HepG2 (cell line): ENCODE measurements around the gene SLC39A8. TPM values are rescaled to one million over a fixed set of nuclear protein-coding genes. Genes with fewer than 3 reads are reported as not detected.

Experiments
- ATAC-seq: fragments of 200-7000 bp; cut with Tn5 transposase; 3 replicates; pipeline ENCODE4 v1.9.1; 2020; ENCODE audit warnings: mild to moderate bottlenecking, moderate library complexity
- BruUV-seq: library from RNA; stranded (reverse); fragments of 400-500 nt; replicated peaks from 2 replicates; lab custom pipeline; 2021; lab: Mats Ljungman, UMichigan
- CTCF ChIA-PET: fragments of 300-600 bp; formaldehyde crosslinking; extraction: SDS; loops from one replicate; lab custom pipeline; 2021; ENCODE audit warnings: low total read pairs, inconsistent platforms, low intra/inter-chr PET ratio; lab: Yijun Ruan, JAX
- POLR2A ChIA-PET: fragments of 350-600 bp; sonication (Branson Sonifier 250); formaldehyde crosslinking; loops from one replicate; lab custom pipeline; 2020; ENCODE audit warnings: antibody characterized with exemption, inconsistent platforms; lab: Yijun Ruan, JAX
- DNase-seq: peaks from one replicate; pipeline ENCODE4 v3.0.0-alpha.2; 2015; ENCODE audit warnings: low spot score
- FAIRE-seq: peaks from 3 replicates; lab custom pipeline; 2011; peaks lifted over from hg19 to GRCh38; lab: Jason Lieb, UNC
- H2AFZ ChIP-seq: one replicate; pipeline ENCODE4 v1.6.1; 2011; ENCODE audit warnings: low read length, inconsistent platforms
- H3K27ac ChIP-seq: fragments of 300-600 bp; 3 replicates; pipeline ENCODE4 v1.8.0; 2011; ENCODE audit warnings: mixed run types, mild to moderate bottlenecking, mixed read lengths, low read length, inconsistent platforms; ENCODE audit not compliant: insufficient read depth; ENCODE audit errors: extremely low read length
- H3K27me3 ChIP-seq, 2 experiments: fragments of 200-600 bp in 1 of 2; 2 replicates in 1 of 2; 3 replicates in 1 of 2; pipeline versions ENCODE4 v1.6.0 to v1.8.0; 2011; ENCODE audit warnings: low read length in 2 of 2, mild to moderate bottlenecking in 2 of 2, moderate library complexity in 2 of 2, inconsistent platforms in 1 of 2; ENCODE audit not compliant: insufficient read depth in 2 of 2, control insufficient read depth in 1 of 2
- H3K36me3 ChIP-seq, 2 experiments: fragments of 200-600 bp in 1 of 2; replicated peaks in 1 of 2; 2 replicates in 1 of 2; 3 replicates in 1 of 2; pipeline versions ENCODE4 v1.5.1 to v1.8.0; 2011; ENCODE audit warnings: low read length in 2 of 2, inconsistent platforms in 1 of 2; ENCODE audit not compliant: insufficient read depth in 2 of 2, control insufficient read depth in 1 of 2
- H3K4me1 ChIP-seq: 2 replicates; pipeline ENCODE4 v1.5.1; 2012; ENCODE audit warnings: low read length, inconsistent platforms; ENCODE audit not compliant: insufficient read depth
- H3K4me2 ChIP-seq: 2 replicates; pipeline ENCODE4 v1.6.0; 2011; ENCODE audit warnings: low read depth, low read length, inconsistent platforms
- H3K4me3 ChIP-seq, 3 experiments: fragments of 200-600 bp in 1 of 3; sonication (generic), shearing (Covaris generic) in 1 of 3; replicated peaks in 1 of 3; 2 replicates each; pipeline ENCODE4 v1.5.1; 2011 to 2016; ENCODE audit warnings: low read length in 3 of 3, inconsistent platforms in 2 of 3, low read depth in 2 of 3, mild to moderate bottlenecking in 2 of 3, control low read depth in 1 of 3, mixed read lengths in 1 of 3; ENCODE audit not compliant: insufficient read depth in 1 of 3
- H3K79me2 ChIP-seq: one replicate; pipeline ENCODE4 v1.6.1; 2011; ENCODE audit warnings: low read length, inconsistent platforms; ENCODE audit not compliant: insufficient read depth
- H3K9ac ChIP-seq: 2 replicates; pipeline ENCODE4 v1.6.0; 2011; ENCODE audit warnings: mild to moderate bottlenecking, low read depth, low read length, inconsistent platforms; ENCODE audit not compliant: insufficient read depth
- H3K9me3 ChIP-seq: 2 replicates; pipeline ENCODE4 v1.5.1; 2012; ENCODE audit warnings: mild to moderate bottlenecking, low read length
- H4K20me1 ChIP-seq: 2 replicates; pipeline ENCODE4 v1.6.0; 2011; ENCODE audit warnings: inconsistent platforms, mild to moderate bottlenecking, low read length, moderate library complexity; ENCODE audit not compliant: insufficient read depth
- IKZF4 ChIP-seq: sonication (generic); formaldehyde crosslinking; IDR thresholded peaks from 2 replicates; pipeline ENCODE4 v1.5.1; 2020; ENCODE audit warnings: borderline replicate concordance, mild to moderate bottlenecking, low read depth, missing genetic modification reagents; ENCODE audit errors: not compliant biosample characterization
- MEIS2 ChIP-seq: sonication (generic); formaldehyde crosslinking; IDR thresholded peaks from 2 replicates; pipeline ENCODE4 v1.9.0; 2021; ENCODE audit warnings: mild to moderate bottlenecking, missing genetic modification reagents
- TAF1 ChIP-seq: sonication (generic); formaldehyde crosslinking; IDR thresholded peaks from 2 replicates; pipeline ENCODE4 v1.4.0; 2020; ENCODE audit warnings: missing genetic modification reagents
- TOPORS ChIP-seq: sonication (generic); formaldehyde crosslinking; IDR thresholded peaks from 2 replicates; pipeline ENCODE4 v1.8.0; 2023; ENCODE audit warnings: mild to moderate bottlenecking, missing genetic modification reagents
- ZNF335 ChIP-seq: sonication (generic); formaldehyde crosslinking; IDR thresholded peaks from 2 replicates; pipeline ENCODE4 v1.4.0; 2020; ENCODE audit warnings: missing genetic modification reagents
- ZNF747 ChIP-seq: sonication (generic); formaldehyde crosslinking; IDR thresholded peaks from 2 replicates; pipeline ENCODE4 v1.8.1; 2023; ENCODE audit warnings: missing genetic modification reagents, mild to moderate bottlenecking, borderline replicate concordance
- ZNF773 ChIP-seq: sonication (generic); formaldehyde crosslinking; IDR thresholded peaks from 2 replicates; pipeline ENCODE4 v1.4.0; 2020; ENCODE audit warnings: missing genetic modification reagents, borderline replicate concordance
- WGBS: methylation state at CpG from one replicate; pipeline ENCODE4 v1.1.6; 2017; ENCODE audit warnings: low lambda C conversion rate; 5-methylcytosine and 5-hydroxymethylcytosine counted together
- in situ Hi-C: cut with HindIII; loops from 2 replicates; pipeline ENCODE4 v1.10.0; 2017; ENCODE audit warnings: low pct_unique_long_range_greater_than_20kb; ENCODE audit not compliant: extremely low pct_ligation_motif_present
- intact Hi-C: fragments of 100-400 bp; cut with micrococcal nuclease; formaldehyde crosslinking; loops from one replicate; pipeline ENCODE4 v1.10.0; 2022; ENCODE audit not compliant: unreplicated experiment
- polyA plus RNA-seq, 8 experiments: library from polyadenylated mRNA; depleted of rRNA in 3 of 8; stranded (reverse) in 7 of 8; unstranded in 1 of 8; fragments of >200 nt; fragmentation: Illumina TruSeq in 4 of 8; extraction: Trizol in 4 of 8; gene quantifications; 2 replicates each; pipeline versions ENCODE4 v1.2.1 to v1.2.3, GENCODE V29; 2011 to 2016; ENCODE audit warnings: low read depth in 4 of 8, missing spikeins in 1 of 8, mixed read lengths in 1 of 8; ENCODE audit not compliant: insufficient read depth in 1 of 8
- total RNA-seq, 5 experiments: library from RNA; depleted of rRNA; stranded (reverse); fragments of >200 nt; fragmentation: Illumina TruSeq; extraction: Trizol; gene quantifications; 2 replicates each; pipeline ENCODE4 v1.2.3, GENCODE V29; 2016; ENCODE audit warnings: low read depth in 1 of 5
- TF ChIP-seq, protein P1 (sequence below): sonication (generic); formaldehyde crosslinking; IDR thresholded peaks from 2 replicates; pipeline ENCODE4 v1.4.0; 2020; ENCODE audit warnings: missing genetic modification reagents
- TF ChIP-seq, protein P2 (sequence below): sonication (generic); formaldehyde crosslinking; IDR thresholded peaks from 2 replicates; pipeline ENCODE4; 2020; ENCODE audit warnings: missing genetic modification reagents, mild to moderate bottlenecking, borderline replicate concordance
- TF ChIP-seq, protein P3 (sequence below): sonication (generic); formaldehyde crosslinking; IDR thresholded peaks from 2 replicates; pipeline ENCODE4 v1.4.0; 2020; ENCODE audit warnings: missing genetic modification reagents
- TF ChIP-seq, protein P4 (sequence below): sonication (generic); formaldehyde crosslinking; IDR thresholded peaks from 2 replicates; pipeline ENCODE4 v1.5.1; 2020; ENCODE audit warnings: missing genetic modification reagents, mild to moderate bottlenecking, borderline replicate concordance

SLC39A8 gene
- total and polyA plus RNA-seq, 2 of the 13 experiments (the other 11 are each of a cell fraction or from before 2014, with no cell fraction given), result 0.22 to 0.38 TPM

DNA sequence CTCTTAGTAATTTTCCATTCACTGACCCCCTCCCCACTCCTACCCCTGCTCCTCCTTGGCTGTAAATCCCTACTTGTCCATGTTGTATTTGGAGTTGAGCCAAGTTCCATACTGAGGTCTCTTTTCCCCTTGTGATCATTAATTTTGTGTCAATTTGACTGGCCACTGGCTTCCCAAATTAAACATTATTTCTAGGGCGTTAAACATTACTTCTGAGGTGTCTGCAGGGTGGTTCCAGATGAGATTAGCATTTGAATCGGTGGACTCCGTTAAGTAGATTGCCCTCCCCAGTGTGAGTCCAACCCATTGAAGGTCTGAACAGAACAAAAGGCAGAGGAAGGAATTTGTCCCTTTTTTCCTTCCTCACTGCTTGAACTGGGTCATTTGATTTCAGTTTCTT lies 25.7 kb downstream of the SLC39A8 start:
- Histone ChIP-seq H3K4me2 (no peak overlapping the region), H3K27me3 (no peaks in the 10 kb centered on the region), H3K4me3 (no peak overlapping the region), H3K79me2 (no peaks in the 10 kb centered on the region), H3K36me3 (no peaks in the 10 kb centered on the region), H2AFZ (no peak overlapping the region), H3K4me1 (no peaks in the 10 kb centered on the region), H3K9me3 (no peaks in the 10 kb centered on the region), H4K20me1 (no peaks in the 10 kb centered on the region), H3K9ac (no peak overlapping the region), H3K27ac (no peak overlapping the region)
- CTCF ChIA-PET, result no interaction called here
- FAIRE-seq (no peak), ATAC-seq (no peak), DNase-seq (no peak)
- BruUV-seq, result no TSS peak
- 35% methylated on average over 3 of the region's 3 CpGs for WGBS
- intact Hi-C loops, result no loop called here
- TF ChIP-seq TAF1 (no peak), MEIS2 (CRISPR knock-in tag) (no peak), IKZF4 (no peak), ZNF747 (no peak), TOPORS (no peak), ZNF335 (no peak), ZNF773 (CRISPR knock-in tag) (no peak)
- TF ChIP-seq, protein P1, sequence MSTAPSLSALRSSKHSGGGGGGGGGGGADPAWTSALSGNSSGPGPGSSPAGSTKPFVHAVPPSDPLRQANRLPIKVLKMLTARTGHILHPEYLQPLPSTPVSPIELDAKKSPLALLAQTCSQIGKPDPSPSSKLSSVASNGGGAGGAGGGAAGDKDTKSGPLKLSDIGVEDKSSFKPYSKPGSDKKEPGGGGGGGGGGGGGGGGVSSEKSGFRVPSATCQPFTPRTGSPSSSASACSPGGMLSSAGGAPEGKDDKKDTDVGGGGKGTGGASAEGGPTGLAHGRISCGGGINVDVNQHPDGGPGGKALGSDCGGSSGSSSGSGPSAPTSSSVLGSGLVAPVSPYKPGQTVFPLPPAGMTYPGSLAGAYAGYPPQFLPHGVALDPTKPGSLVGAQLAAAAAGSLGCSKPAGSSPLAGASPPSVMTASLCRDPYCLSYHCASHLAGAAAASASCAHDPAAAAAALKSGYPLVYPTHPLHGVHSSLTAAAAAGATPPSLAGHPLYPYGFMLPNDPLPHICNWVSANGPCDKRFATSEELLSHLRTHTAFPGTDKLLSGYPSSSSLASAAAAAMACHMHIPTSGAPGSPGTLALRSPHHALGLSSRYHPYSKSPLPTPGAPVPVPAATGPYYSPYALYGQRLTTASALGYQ, result no peak
- TF ChIP-seq, protein P2, sequence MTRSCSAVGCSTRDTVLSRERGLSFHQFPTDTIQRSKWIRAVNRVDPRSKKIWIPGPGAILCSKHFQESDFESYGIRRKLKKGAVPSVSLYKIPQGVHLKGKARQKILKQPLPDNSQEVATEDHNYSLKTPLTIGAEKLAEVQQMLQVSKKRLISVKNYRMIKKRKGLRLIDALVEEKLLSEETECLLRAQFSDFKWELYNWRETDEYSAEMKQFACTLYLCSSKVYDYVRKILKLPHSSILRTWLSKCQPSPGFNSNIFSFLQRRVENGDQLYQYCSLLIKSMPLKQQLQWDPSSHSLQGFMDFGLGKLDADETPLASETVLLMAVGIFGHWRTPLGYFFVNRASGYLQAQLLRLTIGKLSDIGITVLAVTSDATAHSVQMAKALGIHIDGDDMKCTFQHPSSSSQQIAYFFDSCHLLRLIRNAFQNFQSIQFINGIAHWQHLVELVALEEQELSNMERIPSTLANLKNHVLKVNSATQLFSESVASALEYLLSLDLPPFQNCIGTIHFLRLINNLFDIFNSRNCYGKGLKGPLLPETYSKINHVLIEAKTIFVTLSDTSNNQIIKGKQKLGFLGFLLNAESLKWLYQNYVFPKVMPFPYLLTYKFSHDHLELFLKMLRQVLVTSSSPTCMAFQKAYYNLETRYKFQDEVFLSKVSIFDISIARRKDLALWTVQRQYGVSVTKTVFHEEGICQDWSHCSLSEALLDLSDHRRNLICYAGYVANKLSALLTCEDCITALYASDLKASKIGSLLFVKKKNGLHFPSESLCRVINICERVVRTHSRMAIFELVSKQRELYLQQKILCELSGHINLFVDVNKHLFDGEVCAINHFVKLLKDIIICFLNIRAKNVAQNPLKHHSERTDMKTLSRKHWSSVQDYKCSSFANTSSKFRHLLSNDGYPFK (CRISPR knock-in tag), result no peak
- TF ChIP-seq, protein P3, sequence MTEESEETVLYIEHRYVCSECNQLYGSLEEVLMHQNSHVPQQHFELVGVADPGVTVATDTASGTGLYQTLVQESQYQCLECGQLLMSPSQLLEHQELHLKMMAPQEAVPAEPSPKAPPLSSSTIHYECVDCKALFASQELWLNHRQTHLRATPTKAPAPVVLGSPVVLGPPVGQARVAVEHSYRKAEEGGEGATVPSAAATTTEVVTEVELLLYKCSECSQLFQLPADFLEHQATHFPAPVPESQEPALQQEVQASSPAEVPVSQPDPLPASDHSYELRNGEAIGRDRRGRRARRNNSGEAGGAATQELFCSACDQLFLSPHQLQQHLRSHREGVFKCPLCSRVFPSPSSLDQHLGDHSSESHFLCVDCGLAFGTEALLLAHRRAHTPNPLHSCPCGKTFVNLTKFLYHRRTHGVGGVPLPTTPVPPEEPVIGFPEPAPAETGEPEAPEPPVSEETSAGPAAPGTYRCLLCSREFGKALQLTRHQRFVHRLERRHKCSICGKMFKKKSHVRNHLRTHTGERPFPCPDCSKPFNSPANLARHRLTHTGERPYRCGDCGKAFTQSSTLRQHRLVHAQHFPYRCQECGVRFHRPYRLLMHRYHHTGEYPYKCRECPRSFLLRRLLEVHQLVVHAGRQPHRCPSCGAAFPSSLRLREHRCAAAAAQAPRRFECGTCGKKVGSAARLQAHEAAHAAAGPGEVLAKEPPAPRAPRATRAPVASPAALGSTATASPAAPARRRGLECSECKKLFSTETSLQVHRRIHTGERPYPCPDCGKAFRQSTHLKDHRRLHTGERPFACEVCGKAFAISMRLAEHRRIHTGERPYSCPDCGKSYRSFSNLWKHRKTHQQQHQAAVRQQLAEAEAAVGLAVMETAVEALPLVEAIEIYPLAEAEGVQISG (CRISPR knock-in tag), result no peak
- TF ChIP-seq, protein P4, sequence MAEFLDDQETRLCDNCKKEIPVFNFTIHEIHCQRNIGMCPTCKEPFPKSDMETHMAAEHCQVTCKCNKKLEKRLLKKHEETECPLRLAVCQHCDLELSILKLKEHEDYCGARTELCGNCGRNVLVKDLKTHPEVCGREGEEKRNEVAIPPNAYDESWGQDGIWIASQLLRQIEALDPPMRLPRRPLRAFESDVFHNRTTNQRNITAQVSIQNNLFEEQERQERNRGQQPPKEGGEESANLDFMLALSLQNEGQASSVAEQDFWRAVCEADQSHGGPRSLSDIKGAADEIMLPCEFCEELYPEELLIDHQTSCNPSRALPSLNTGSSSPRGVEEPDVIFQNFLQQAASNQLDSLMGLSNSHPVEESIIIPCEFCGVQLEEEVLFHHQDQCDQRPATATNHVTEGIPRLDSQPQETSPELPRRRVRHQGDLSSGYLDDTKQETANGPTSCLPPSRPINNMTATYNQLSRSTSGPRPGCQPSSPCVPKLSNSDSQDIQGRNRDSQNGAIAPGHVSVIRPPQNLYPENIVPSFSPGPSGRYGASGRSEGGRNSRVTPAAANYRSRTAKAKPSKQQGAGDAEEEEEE (CRISPR knock-in tag), result no peak
- POLR2A ChIA-PET, result no interaction called here
- in situ Hi-C loops, result no loop called here
